C4-2B (cell line): Measurements from ENCODE around the gene CTBS.

Experiments used
- H3K27ac ChIP-seq: fragments of 450-650 bp; 2 replicates; pipeline ENCODE4 v1.5.1; 2017
- CTCF ChIP-seq: fragments of 450-650 bp; conservative IDR thresholded peaks from 2 replicates; pipeline ENCODE4 v1.5.1; 2017; ENCODE audit warnings: mild to moderate bottlenecking
- ZFX ChIP-seq: fragments of 450-650 bp; IDR thresholded peaks from 2 replicates; pipeline ENCODE4 v1.6.1; 2017

The CTBS gene

GRCh38 chr1:84613887-84614286, 39.6 kb upstream of the CTBS start:
- no peak overlapping the region for H3K27ac ChIP-seq
- TF ChIP-seq CTCF (no peak), ZFX (no peak)

- TF ChIP-seq ZFX, result no peak
- no peak for TF ChIP-seq CTCF
- H3K27ac ChIP-seq, result no peak overlapping the region
These were observed 38.8 kb upstream of the CTBS start for GRCh38 chr1:84613026-84613425.

GRCh38 chr1:84611796-84612195, 37.6 kb upstream of the CTBS start:
- H3K27ac ChIP-seq, result no peak overlapping the region
- no peak for TF ChIP-seq CTCF
- TF ChIP-seq ZFX, result no peak

- H3K27ac ChIP-seq, result no peak overlapping the region
- TF ChIP-seq ZFX (no peak), CTCF (no peak)
These were observed 36.9 kb upstream of the CTBS start for GRCh38 chr1:84611091-84611490.

DNA sequence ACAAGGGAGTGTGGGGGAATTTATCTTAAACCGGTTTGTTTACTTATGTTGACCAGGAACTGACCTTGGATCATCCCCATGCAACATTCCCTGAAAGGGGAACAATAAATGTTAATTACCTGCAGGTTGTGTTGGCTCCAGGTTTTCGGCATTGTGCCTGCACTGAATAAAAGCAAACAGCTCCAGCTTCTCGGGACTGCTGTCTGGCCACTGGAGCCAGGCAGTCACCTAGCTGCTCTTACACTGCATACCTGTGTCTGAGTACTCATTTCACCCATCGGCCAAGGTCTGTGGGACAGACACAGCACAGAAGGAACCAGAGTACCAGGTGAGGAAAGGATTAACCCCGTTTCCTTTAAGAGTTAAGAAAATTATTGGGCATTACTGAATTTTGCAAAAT, 32.7 kb upstream of the CTBS start:
- TF ChIP-seq ZFX (no peak), CTCF (no peak)
- no peak overlapping the region for H3K27ac ChIP-seq

DNA sequence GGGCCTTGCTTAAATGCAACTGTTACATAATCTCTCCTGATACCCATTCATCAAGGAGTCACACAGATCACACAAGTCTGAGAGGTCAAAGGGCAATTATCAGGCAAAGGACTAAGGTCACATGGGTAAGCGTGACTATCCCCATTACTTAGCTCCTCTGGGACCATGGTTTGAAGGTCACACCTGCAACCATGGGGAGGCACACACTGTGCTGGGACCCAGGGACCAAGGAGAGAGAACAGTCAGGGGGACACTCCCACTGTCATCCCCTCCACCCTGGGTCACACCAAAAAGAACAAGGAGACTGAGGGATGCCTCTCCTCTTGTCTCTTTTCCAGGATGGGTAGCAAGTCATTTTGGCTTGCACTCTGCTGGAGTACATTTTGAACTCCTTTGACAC, 30.9 kb upstream of the CTBS start:
- no peak overlapping the region for H3K27ac ChIP-seq
- TF ChIP-seq CTCF (no peak), ZFX (no peak)

- TF ChIP-seq ZFX, result no peak
- TF ChIP-seq CTCF, result peak; percentile 24; the same call in 1 of the 2 replicates
- H3K27ac ChIP-seq, result no peak overlapping the region
These were observed 29.9 kb upstream of the CTBS start for GRCh38 chr1:84603941-84604830.
